IPS DF 6.9 (cell line): ENCODE data around the gene KIN.
A peak's percentile ranks its signal among the peaks of the same experiment; 100 is the strongest.

Experiments
- DNase-seq: peaks from one replicate; pipeline ENCODE4 v3.0.0-alpha.2; 2013; ENCODE audit warnings: low read depth, low spot score
- H3K27ac ChIP-seq: one replicate; pipeline ENCODE4 v1.5.1; 2013; ENCODE audit warnings: low read length, control low read depth
- H3K27me3 ChIP-seq: 2 replicates; pipeline ENCODE4 v1.6.1; 2013; ENCODE audit warnings: mild to moderate bottlenecking, low read length; ENCODE audit not compliant: control insufficient read depth, insufficient read depth
- H3K36me3 ChIP-seq: 2 replicates; pipeline ENCODE4 v1.6.1; 2013; ENCODE audit warnings: low read length; ENCODE audit not compliant: control insufficient read depth, insufficient read depth
- H3K4me1 ChIP-seq: 2 replicates; pipeline ENCODE4 v1.6.1; 2013; ENCODE audit warnings: low read length; ENCODE audit not compliant: control insufficient read depth, insufficient read depth
- H3K4me3 ChIP-seq: 2 replicates; pipeline ENCODE4 v1.5.1; 2013; ENCODE audit warnings: mild to moderate bottlenecking, low read length
- H3K9me3 ChIP-seq: 2 replicates; pipeline ENCODE4 v1.6.1; 2013; ENCODE audit warnings: low read length, inconsistent platforms; ENCODE audit not compliant: control insufficient read depth, insufficient read depth
- WGBS: extraction: QIAGEN DNeasy Blood & Tissue Kit; methylation state at CpG from one replicate; pipeline ENCODE4 v1.1.7; 2013; ENCODE audit warnings: mixed read lengths, missing lambda C conversion rate; ENCODE audit not compliant: insufficient read length, insufficient coverage; 5-methylcytosine and 5-hydroxymethylcytosine counted together

KIN gene, protein sequence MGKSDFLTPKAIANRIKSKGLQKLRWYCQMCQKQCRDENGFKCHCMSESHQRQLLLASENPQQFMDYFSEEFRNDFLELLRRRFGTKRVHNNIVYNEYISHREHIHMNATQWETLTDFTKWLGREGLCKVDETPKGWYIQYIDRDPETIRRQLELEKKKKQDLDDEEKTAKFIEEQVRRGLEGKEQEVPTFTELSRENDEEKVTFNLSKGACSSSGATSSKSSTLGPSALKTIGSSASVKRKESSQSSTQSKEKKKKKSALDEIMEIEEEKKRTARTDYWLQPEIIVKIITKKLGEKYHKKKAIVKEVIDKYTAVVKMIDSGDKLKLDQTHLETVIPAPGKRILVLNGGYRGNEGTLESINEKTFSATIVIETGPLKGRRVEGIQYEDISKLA

DNA sequence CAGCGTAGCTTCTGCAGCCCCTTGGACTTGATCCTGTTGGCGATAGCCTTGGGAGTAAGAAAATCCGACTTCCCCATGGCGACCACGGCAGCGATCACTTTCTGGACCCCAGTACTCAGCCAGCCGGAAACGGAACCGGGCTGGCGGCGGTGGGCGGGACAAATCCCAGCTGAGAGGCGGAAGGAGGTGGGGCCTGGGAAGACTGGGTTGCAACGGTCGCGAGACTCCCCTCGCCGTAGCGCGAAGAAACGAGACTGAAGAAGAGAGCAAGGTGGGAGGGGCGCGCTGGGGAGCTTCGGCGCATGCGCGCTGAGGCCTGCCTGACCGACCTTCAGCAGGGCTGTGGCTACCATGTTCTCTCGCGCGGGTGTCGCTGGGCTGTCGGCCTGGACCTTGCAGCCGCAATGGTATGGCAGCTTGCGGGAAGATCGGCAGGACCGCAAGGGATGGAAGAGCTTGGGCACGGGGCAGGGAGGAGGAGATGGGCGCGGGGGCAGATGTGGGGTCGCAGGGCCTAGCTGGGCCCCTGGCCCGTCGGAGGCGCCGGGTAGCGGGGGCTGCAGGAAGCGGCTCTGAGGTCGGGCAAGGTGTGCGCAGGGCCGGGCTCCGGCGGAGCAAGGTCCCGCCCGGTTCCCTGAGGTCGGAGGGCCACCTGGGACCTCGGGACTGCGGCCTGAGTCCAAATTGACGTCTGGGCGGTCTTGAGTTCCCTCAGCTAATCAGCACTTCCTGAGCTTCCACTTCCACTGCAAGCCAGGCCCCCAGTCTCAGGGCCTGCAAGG, at the start of gene KIN, which contains the start of gene ATP5F1C:
Gene KIN, minus strand, starts transcription at position 137 of the 782 bp plus-strand sequence. Its CDS starts 60 bp downstream, at position 77.
Gene ATP5F1C, plus strand, starts transcription at position 321 of the 782 bp plus-strand sequence. Its CDS starts 31 bp downstream, at position 352.
- Histone ChIP-seq H3K36me3 (no peaks in the 10 kb centered on the region), H3K27ac (no peak within 1 kb of the TSS), H3K27me3 (no peaks in the 10 kb centered on the region), H3K9me3 (no peaks in the 10 kb centered on the region), H3K4me3 (peak within 1 kb of the TSS; percentile 84), H3K4me1 (no peaks in the 10 kb centered on the region)
- no CpG with 5 or more reads among the region's 59 CpGs for WGBS
- DNase-seq, result peak; percentile 97

DNA sequence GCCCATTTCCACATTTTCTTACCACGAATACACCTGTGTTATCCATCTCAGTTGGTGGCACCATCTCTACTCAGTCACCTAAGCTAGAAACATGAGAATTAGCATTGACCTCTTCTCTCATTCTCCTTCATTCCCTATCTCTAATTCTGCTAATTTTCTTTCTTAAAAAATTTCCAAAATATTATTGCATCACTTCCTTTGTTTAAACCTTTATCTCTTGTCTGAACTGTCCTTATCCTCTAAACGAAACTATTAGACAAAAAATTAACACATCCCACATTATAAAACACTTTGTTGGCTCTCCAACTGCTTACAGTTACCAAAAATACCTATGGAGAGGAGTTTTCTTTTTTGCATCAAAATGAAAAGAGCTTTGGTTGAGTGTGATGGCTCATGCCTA, 48.8 kb upstream of the KIN start:
- H3K9me3 ChIP-seq, result no peaks in the 10 kb centered on the region
- no peak for DNase-seq
- no peaks in the 10 kb centered on the region for H3K4me1 ChIP-seq
- no peaks in the 10 kb centered on the region for H3K27me3 ChIP-seq
- no peak overlapping the region for H3K4me3 ChIP-seq
- no peaks in the 10 kb centered on the region for H3K36me3 ChIP-seq
- WGBS, result 100% methylated on average over 1 of the region's 2 CpGs
- no peak overlapping the region for H3K27ac ChIP-seq

DNA sequence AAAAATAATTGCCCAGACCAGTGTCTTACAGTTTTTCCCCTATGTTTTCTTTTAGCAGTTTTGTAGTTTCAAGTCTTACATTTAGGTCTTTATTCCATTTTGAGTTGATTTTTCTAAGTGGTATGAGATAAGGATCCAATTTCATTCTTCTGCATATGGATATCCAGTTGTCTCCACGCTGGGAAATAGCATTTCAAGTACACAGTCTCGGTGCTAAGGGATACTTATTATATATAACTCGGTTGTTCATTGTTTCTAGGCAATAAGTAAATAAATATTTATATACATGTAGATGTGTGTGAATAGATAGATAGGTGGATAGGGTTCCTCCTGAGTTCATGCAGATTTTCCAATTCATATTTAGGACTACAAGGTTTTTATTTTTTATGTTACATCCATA, 46.5 kb upstream of the KIN start:
- no peak overlapping the region for H3K4me3 ChIP-seq
- H3K9me3 ChIP-seq, result no peaks in the 10 kb centered on the region
- no peaks in the 10 kb centered on the region for H3K36me3 ChIP-seq
- H3K27ac ChIP-seq, result no peak overlapping the region
- no peak for DNase-seq
- H3K4me1 ChIP-seq, result no peaks in the 10 kb centered on the region
- no CpG with 5 or more reads among the region's 3 CpGs for WGBS
- H3K27me3 ChIP-seq, result no peaks in the 10 kb centered on the region

DNA sequence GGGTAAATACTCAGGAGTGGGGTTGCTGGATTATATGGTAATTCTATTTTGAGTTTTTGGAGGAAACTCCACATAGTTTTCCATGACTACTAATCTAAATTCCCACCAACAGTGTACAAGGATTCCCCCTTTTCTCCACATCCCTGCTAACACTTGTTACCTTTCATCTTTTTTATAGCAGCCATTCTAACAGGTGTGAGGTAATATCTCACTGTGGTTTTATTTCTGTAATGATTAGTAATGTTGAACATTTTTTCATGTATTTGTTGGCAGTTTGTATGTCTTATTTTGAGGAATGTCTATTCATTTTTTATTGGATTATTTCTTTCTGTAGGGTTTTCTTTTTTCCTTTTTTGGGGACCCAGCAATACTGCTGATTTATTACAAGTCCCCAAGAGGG, 45.4 kb upstream of the KIN start:
- Histone ChIP-seq H3K4me3 (no peak overlapping the region), H3K27ac (no peak overlapping the region), H3K9me3 (no peaks in the 10 kb centered on the region), H3K27me3 (no peaks in the 10 kb centered on the region), H3K4me1 (no peaks in the 10 kb centered on the region), H3K36me3 (no peaks in the 10 kb centered on the region)
- DNase-seq, result no peak

DNA sequence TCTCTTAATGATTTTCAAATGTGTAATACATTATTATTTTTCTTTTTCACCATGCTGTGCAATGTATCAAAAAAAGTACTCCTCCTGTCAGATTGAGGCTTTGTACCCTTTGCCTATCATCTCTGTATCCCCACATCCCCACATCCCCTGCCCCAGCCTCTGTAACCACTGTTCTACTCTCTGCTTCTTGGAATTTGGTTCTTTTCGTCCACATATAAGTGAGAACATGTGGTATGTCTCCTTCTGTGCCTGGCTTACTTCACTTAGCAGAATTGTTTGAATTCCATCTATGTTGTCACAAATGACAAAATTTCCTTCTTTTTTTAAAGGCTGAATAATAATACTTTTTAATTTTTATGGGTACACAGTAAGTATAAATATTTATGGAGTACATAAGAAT, 44.3 kb upstream of the KIN start:
- WGBS, result no CpG with 5 or more reads among the region's 1 CpG
- DNase-seq, result no peak
- Histone ChIP-seq H3K27me3 (no peaks in the 10 kb centered on the region), H3K27ac (no peak overlapping the region), H3K4me3 (no peak overlapping the region), H3K4me1 (no peaks in the 10 kb centered on the region), H3K9me3 (no peaks in the 10 kb centered on the region), H3K36me3 (no peaks in the 10 kb centered on the region)

DNA sequence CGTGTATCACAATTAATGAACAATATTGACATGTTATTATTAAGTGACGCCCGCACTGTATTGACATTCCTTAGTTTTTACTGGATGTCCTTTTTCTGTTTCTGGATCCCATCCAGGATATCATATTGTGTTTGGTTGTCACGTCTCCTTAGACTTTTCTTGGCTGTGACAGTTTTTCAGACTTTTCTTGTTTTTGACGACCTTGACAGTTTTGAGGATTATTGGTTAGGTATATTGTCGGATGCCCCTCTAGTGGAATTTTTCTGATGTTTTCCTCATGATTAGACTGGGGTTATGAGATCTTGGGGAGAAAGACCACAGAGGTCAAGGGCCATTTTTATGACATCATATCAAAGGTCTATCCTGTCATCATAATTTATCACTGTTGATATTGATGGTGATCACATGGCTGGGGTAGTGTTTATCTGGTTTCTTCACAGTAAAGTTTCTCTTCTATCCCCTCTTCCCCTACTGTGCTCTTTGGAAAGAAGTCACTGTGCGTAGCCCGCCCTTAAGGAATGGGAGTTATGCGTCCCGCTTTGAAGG, 41.6 kb upstream of the KIN start:
- no peaks in the 10 kb centered on the region for H3K27me3 ChIP-seq
- no peaks in the 10 kb centered on the region; the same call in 1 of the 2 replicates for H3K36me3 ChIP-seq
- no peaks in the 10 kb centered on the region for H3K9me3 ChIP-seq
- H3K4me3 ChIP-seq, result no peak overlapping the region
- no peak for DNase-seq
- WGBS, result no CpG with 5 or more reads among the region's 10 CpGs
- no peaks in the 10 kb centered on the region for H3K4me1 ChIP-seq
- H3K27ac ChIP-seq, result no peak overlapping the region

DNA sequence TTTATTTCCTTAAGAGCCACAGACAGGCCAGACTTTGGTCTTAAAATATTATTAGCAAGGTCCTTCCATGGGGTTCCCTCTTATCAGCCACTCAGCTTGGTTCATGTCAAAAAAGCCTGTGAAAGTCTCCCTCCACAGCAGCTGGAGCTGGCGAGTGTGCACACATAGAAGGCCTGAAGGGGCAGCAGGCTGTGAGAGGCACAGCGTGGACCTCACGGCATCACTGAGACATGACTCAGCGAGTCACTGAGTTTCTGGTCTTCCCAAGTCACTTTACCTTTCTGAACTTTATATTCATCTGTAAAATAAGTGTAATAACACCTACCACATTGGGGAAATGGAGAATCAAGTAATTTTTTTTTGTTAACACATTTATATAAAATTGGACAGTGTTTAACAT, 39.2 kb upstream of the KIN start:
- Histone ChIP-seq H3K27ac (no peak overlapping the region), H3K4me1 (no peaks in the 10 kb centered on the region), H3K9me3 (no peaks in the 10 kb centered on the region), H3K27me3 (no peaks in the 10 kb centered on the region), H3K36me3 (no peaks in the 10 kb centered on the region; the same call in 1 of the 2 replicates), H3K4me3 (no peak overlapping the region)
- no peak for DNase-seq
- WGBS, result no CpG with 5 or more reads among the region's 4 CpGs

DNA sequence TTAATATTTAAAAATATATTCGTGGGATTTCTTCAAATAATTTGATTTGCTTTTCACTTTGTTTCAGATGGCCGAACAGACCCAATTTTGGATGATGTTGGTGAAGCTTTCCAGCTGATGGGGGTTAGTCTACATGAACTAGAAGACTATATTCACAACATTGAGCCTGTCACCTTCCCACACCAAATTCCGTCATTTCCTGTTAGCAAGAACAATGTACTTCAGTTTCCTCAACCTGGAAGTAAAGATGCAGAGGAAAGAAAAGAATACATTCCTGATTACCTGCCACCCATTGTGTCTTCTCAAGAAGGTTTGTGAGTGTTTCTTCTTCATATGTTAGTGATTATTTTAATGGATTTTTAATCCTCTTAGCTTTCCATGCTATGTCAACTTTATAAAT, 36.5 kb upstream of the KIN start:
- no peaks in the 10 kb centered on the region for H3K9me3 ChIP-seq
- no peak overlapping the region for H3K4me3 ChIP-seq
- no CpG with 5 or more reads among the region's 3 CpGs for WGBS
- no peaks in the 10 kb centered on the region for H3K4me1 ChIP-seq
- no peak for DNase-seq
- H3K36me3 ChIP-seq, result no peaks in the 10 kb centered on the region; the same call in 1 of the 2 replicates
- no peaks in the 10 kb centered on the region for H3K27me3 ChIP-seq
- H3K27ac ChIP-seq, result no peak overlapping the region

DNA sequence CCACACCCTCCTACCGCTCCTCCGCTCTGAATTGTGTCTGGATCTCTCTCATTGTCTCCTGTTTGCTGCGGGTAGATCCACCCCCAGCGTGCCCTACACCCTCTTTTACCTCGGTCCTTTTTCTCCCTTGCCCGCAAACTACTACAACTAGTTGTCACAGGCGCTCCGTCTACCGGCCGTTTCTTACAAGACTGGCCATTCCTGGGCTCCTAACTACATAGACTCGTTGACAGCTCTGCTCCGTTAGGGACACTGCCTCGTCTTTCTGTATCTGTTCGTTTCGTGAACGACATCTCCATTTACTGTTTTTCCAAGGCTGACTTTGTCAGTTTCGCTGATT, 31.3 kb upstream of the KIN start:
- Histone ChIP-seq H3K9me3 (no peaks in the 10 kb centered on the region), H3K4me3 (peak overlapping the region; percentile 83; the same call in 1 of the 2 replicates), H3K36me3 (no peaks in the 10 kb centered on the region), H3K4me1 (no peaks in the 10 kb centered on the region), H3K27ac (no peak overlapping the region), H3K27me3 (no peaks in the 10 kb centered on the region)
- DNase-seq, result no peak
- WGBS, result no CpG with 5 or more reads among the region's 17 CpGs

DNA sequence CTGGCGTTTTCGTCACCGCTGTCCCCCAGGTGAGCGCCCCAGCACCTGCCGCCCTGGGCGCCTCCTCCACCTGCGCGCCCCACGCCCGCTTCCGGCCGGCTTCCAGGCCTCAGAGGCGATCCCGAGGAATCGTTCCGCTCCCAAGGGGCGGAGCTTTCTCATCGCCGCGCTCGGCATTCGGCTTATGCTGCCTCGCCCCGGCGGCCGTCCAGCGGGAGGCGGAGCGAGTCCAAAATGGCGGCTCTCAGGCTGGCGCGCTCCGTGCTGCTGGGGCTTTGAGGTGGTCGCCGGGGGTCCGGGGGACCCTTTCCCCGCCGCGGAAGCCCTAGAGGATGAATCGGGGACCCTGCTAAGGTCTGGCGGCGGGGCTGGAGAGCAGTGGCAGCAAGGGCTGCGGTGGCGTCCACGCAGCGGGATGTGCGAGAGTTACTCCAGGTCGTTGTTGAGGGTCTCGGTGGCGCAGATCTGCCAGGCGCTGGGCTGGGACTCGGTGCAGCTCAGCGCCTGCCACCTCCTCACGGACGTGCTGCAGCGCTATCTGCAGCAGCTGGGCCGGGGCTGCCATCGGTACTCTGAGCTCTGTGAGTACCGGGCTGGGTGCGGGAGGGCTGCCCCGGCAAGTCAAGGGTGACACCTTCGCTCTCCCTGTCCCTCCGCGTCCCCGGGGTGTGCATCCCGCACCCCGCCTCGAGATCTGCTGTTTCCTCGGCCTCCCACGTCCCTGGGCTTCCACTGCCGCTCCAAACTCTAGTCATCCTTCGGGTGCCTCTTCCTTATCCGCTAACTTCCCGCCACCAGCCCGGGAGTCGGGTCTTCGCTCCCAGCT, 30.7 kb upstream of the KIN start, which contains the start of gene TAF3:
Gene TAF3, plus strand, starts transcription at position 211 of the 826 bp plus-strand sequence. Its CDS starts 205 bp downstream, at position 416.
- Histone ChIP-seq H3K36me3 (no peaks in the 10 kb centered on the region), H3K27me3 (no peaks in the 10 kb centered on the region), H3K27ac (no peak within 1 kb of the TSS), H3K9me3 (no peaks in the 10 kb centered on the region), H3K4me1 (no peaks in the 10 kb centered on the region), H3K4me3 (peak within 1 kb of the TSS; percentile 83)
- WGBS, result no CpG with 5 or more reads among the region's 77 CpGs
- DNase-seq, result peak; percentile 93
